ENCODE measurements around the gene HSPA8. TPM values are rescaled to one million over a fixed set of nuclear protein-coding genes. Genes with fewer than 3 reads are reported as not detected.
A peak's percentile ranks its signal among the peaks of the same experiment; 100 is the strongest.

Gene HSPA8
- 100 to 1,000 TPM; 565 to 901 TPM for total RNA-seq

GRCh38 chr11:123061403-123062157, at the start of gene HSPA8:
Gene HSPA8, minus strand, starts transcription at chr11:123062136. Its CDS starts 812 bp downstream, at chr11:123061324.
- H3K27me3 ChIP-seq = no peaks in the 10 kb centered on the region
- peaks cover 14% of the 10 kb centered on the region for H3K36me3 ChIP-seq
- intact Hi-C loops (cut with DNase I) = no loop called here
- H3K9me3 ChIP-seq = no peaks in the 10 kb centered on the region
- DNase-seq = peak; percentile 80
- H3K4me3 ChIP-seq = peak within 1 kb of the TSS; percentile 73
- H3K9ac ChIP-seq (ENCODE audit: low read depth in 2 of 2, low read length in 2 of 2) = peak within 1 kb of the TSS; percentile 95 to 96
- H3K27ac ChIP-seq = peak within 1 kb of the TSS; percentile 100
- peaks cover 13% of the 10 kb centered on the region for H3K4me1 ChIP-seq
- TF ChIP-seq, protein P1, sequence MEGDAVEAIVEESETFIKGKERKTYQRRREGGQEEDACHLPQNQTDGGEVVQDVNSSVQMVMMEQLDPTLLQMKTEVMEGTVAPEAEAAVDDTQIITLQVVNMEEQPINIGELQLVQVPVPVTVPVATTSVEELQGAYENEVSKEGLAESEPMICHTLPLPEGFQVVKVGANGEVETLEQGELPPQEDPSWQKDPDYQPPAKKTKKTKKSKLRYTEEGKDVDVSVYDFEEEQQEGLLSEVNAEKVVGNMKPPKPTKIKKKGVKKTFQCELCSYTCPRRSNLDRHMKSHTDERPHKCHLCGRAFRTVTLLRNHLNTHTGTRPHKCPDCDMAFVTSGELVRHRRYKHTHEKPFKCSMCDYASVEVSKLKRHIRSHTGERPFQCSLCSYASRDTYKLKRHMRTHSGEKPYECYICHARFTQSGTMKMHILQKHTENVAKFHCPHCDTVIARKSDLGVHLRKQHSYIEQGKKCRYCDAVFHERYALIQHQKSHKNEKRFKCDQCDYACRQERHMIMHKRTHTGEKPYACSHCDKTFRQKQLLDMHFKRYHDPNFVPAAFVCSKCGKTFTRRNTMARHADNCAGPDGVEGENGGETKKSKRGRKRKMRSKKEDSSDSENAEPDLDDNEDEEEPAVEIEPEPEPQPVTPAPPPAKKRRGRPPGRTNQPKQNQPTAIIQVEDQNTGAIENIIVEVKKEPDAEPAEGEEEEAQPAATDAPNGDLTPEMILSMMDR (IDR thresholded peaks at IDR 0.05) = no peak

DNA sequence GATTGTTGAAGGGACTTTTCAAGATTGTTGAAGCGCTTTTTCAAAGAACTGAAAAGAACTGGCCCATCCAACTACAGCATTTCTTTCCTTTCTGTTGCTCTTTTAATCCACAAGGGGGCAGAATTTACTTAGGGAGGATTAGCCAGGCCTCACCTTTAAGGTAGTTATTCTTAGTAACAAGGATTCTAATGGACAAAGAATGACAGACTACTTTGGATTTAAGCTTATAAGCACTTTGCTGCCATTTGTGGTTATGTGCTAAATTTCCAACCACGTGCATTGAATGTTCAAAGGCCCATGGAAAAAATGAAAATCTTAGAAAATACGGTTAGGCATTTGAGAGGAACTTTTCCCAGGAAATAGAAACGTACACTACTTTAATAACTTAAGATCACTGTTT, 49.5 kb upstream of the HSPA8 start:
- TF ChIP-seq, protein P1 (IDR thresholded peaks at IDR 0.05) = peak; percentile 73
- intact Hi-C loops (cut with DNase I) = loop anchor here (2.0 kb wide), 1 partner anchor 135 kb away; no protein-coding TSS in a partner anchor
- Histone ChIP-seq H3K9ac (ENCODE audit: low read depth in 2 of 2, low read length in 2 of 2) (no peak overlapping the region), H3K27ac (no peak overlapping the region), H3K27me3 (no peaks in the 10 kb centered on the region), H3K4me3 (no peak overlapping the region), H3K4me1 (no peaks in the 10 kb centered on the region), H3K36me3 (no peaks in the 10 kb centered on the region), H3K9me3 (no peaks in the 10 kb centered on the region)
- no peak for DNase-seq

DNA sequence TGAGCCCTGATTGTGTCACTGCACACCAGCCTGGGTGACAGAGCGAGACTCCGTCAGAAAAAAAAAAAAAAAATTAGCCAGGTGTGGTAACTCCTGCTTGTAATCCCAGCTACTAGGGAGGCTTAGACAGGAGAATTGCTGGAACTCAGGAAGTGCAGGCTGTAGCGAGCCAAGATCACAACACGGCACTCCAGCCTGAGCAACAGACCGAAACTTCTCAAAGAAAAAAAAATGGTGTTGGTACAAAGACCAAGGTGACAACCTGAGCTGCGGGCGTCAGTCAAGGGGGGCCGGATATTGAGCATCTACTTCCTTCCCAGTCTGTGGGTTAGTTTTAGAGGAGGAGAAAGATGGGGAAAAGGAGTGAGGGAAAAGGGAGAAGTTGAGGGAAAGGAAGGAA, 48.5 kb upstream of the HSPA8 start:
- TF ChIP-seq, protein P1 (IDR thresholded peaks at IDR 0.05) = no peak
- intact Hi-C loops (cut with DNase I) = loop anchor here (2.0 kb wide), 1 partner anchor 136 kb away; no protein-coding TSS in a partner anchor
- H3K9ac ChIP-seq (ENCODE audit: low read depth in 2 of 2, low read length in 2 of 2) = no peak overlapping the region
- H3K27ac ChIP-seq = no peak overlapping the region
- H3K27me3 ChIP-seq = no peaks in the 10 kb centered on the region
- H3K4me1 ChIP-seq = no peaks in the 10 kb centered on the region
- no peaks in the 10 kb centered on the region for H3K9me3 ChIP-seq
- H3K4me3 ChIP-seq = no peak overlapping the region
- H3K36me3 ChIP-seq = no peaks in the 10 kb centered on the region
- DNase-seq = no peak

DNA sequence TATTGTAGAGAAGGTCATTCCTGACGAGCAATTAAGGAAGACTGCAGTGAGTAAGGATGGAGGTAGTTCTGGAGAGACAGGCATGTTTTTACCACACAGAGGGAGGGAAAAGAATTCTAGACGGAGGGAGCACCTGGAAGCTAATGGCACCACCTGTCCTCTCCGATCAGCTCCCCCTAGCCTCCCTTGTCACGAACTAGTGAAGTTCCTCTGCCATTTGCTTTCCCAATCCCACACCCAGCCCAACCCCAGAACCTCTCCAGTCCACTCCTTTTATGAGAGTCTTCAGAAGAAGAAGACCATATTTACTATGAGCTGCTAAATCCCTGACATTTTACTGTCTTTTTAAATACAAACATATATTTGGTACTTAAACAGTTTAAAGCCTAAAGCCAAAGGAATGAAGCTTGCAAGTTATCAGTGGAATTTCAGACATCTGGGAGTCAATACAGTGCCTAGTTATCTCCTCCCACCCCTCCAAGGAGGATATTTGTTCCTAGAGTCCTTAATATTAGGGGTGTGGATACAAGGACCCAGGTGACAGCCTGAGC, 46.1 kb upstream of the HSPA8 start:
- intact Hi-C loops (cut with DNase I) = no loop called here
- DNase-seq = no peak
- H3K9me3 ChIP-seq = no peaks in the 10 kb centered on the region

GRCh38 chr11:123104697-123105096, 42.8 kb upstream of the HSPA8 start:
- Histone ChIP-seq H3K4me3 (no peak overlapping the region), H3K4me1 (no peaks in the 10 kb centered on the region), H3K9me3 (no peaks in the 10 kb centered on the region), H3K9ac (ENCODE audit: low read depth in 2 of 2, low read length in 2 of 2) (no peak overlapping the region), H3K27me3 (no peaks in the 10 kb centered on the region), H3K27ac (no peak overlapping the region), H3K36me3 (no peaks in the 10 kb centered on the region)
- intact Hi-C loops (cut with DNase I) = no loop called here
- no peak for DNase-seq
- TF ChIP-seq, protein P1 (IDR thresholded peaks at IDR 0.05) = no peak

More for the DNA sequence above, 46.1 kb upstream of the HSPA8 start:
- Histone ChIP-seq H3K36me3 (no peaks in the 10 kb centered on the region), H3K27me3 (no peaks in the 10 kb centered on the region), H3K4me1 (no peaks in the 10 kb centered on the region), H3K27ac (no peak overlapping the region), H3K9ac (ENCODE audit: low read depth in 2 of 2, low read length in 2 of 2) (no peak overlapping the region), H3K4me3 (no peak overlapping the region)
- TF ChIP-seq, protein P1 (IDR thresholded peaks at IDR 0.05) = no peak

All from colonic mucosa (tissue), 4 donors.